Measurements from ENCODE around the gene SRGAP1. TPM values are rescaled to one million over a fixed set of nuclear protein-coding genes. Genes with fewer than 3 reads are reported as not detected.

Gene SRGAP1
- total and polyA plus RNA-seq, 2 of the 13 experiments (the other 11 are each of a cell fraction or from before 2014, with no cell fraction given): 1.6 to 3.4 TPM

DNA sequence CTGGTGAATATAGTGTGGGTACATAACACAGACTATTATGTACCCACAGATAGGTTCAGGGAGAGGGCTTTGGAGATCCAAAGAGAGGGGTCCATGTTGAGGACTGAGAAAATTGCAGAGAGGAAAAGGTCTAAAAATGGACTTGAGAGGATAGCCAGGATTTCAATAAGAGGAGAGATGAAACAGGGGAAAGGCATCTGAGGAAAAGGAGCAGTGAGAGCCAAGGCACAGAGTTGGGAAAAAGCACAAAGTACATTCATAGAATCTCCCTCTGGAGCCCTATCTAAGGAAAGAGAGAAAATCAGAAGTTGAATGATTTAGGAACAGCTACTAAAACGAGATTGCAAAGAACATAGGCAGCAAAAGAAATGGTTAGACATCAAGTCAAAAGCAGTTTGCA is 182.8 kb downstream of the SRGAP1 start (continued):
- no peak for TF ChIP-seq GABPA (IDR thresholded peaks at IDR 0.05; ENCODE audit: low read depth, low read length)
- TF ChIP-seq GABPA (CRISPR knock-in tag; IDR thresholded peaks at IDR 0.05; ENCODE audit: low read depth): no peak
- no peak for TF ChIP-seq ZNF775 (CRISPR knock-in tag; IDR thresholded peaks at IDR 0.05; ENCODE audit: borderline replicate concordance)
- TF ChIP-seq ZNF781 (CRISPR knock-in tag; IDR thresholded peaks at IDR 0.05; ENCODE audit: borderline replicate concordance, not compliant biosample characterization): no peak
- no peak for TF ChIP-seq ZNF292 (CRISPR knock-in tag; IDR thresholded peaks at IDR 0.05; ENCODE audit: borderline replicate concordance, low read depth)
- no peak for TF ChIP-seq ZBTB14 (CRISPR knock-in tag; IDR thresholded peaks at IDR 0.05)
- TF ChIP-seq POGZ (CRISPR knock-in tag; IDR thresholded peaks at IDR 0.05): no peak

DNA sequence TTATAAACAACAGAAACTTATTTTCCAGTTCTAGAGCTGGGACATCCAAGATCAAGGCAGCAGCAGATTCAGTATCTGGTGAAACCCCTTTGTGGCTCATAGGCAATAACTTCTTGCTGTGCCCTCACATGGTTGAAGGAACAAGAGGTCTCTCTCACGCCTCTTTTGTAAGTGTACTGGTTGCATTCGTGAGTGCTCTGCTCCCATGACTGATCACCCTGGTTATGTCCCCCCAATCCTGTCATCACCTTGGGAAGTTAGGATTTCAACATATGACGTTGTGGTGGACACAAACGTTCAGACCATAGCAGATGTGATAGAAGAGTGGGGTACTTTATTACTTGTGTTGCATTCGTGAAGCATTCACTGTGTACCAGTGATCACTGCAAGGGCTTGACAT is 184.0 kb downstream of the SRGAP1 start:
- Histone ChIP-seq H3K27me3 (ENCODE audit: control insufficient read depth in 1 of 2, insufficient read depth in 2 of 2, low read length in 2 of 2) (no peaks in the 10 kb centered on the region), H2AFZ (ENCODE audit: low read length) (no peak overlapping the region), H4K20me1 (ENCODE audit: insufficient read depth, low read length) (no peaks in the 10 kb centered on the region), H3K9me3 (ENCODE audit: low read length) (no peaks in the 10 kb centered on the region), H3K36me3 (replicated peaks in 1 of 2; ENCODE audit: control insufficient read depth in 1 of 2, insufficient read depth in 2 of 2, low read length in 2 of 2) (0 out of 5 replicates have a peak, but pooled peaks cover 0 to 1% of the 10 kb centered on the region in 2 experiments), H3K79me2 (ENCODE audit: insufficient read depth, low read length) (no peaks in the 10 kb centered on the region), H3K4me2 (ENCODE audit: low read depth, low read length) (no peak overlapping the region), H3K27ac (ENCODE audit: extremely low read length, insufficient read depth, low read length) (no peak overlapping the region), H3K9ac (ENCODE audit: insufficient read depth, low read depth, low read length) (no peak overlapping the region), H3K4me1 (ENCODE audit: insufficient read depth, low read length) (no peaks in the 10 kb centered on the region), H3K4me3 (replicated peaks in 1 of 3; ENCODE audit: insufficient read depth in 1 of 3, low read depth in 2 of 3, low read length in 3 of 3) (no peak overlapping the region)
- FAIRE-seq: no peak
- WGBS (ENCODE audit: low lambda C conversion rate): 75% methylated on average over 5 of the region's 5 CpGs
- intact Hi-C loops (cut with micrococcal nuclease; ENCODE audit: unreplicated experiment): no loop called here
- TF ChIP-seq DNMT1 (CRISPR knock-in tag; IDR thresholded peaks at IDR 0.05): no peak
- TF ChIP-seq CSRNP2 (CRISPR knock-in tag; conservative IDR thresholded peaks at IDR 0.05; ENCODE audit: low read depth): no peak
- TF ChIP-seq ZNF496 (CRISPR knock-in tag; IDR thresholded peaks at IDR 0.05; ENCODE audit: insufficient replicate concordance): no peak
- TF ChIP-seq ZNF7 (CRISPR knock-in tag; IDR thresholded peaks at IDR 0.05): no peak
- TF ChIP-seq, protein P1, sequence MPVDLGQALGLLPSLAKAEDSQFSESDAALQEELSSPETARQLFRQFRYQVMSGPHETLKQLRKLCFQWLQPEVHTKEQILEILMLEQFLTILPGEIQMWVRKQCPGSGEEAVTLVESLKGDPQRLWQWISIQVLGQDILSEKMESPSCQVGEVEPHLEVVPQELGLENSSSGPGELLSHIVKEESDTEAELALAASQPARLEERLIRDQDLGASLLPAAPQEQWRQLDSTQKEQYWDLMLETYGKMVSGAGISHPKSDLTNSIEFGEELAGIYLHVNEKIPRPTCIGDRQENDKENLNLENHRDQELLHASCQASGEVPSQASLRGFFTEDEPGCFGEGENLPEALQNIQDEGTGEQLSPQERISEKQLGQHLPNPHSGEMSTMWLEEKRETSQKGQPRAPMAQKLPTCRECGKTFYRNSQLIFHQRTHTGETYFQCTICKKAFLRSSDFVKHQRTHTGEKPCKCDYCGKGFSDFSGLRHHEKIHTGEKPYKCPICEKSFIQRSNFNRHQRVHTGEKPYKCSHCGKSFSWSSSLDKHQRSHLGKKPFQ (CRISPR knock-in tag; IDR thresholded peaks at IDR 0.05; ENCODE audit: insufficient replicate concordance): no peak
- no peak for TF ChIP-seq ZBTB7B (CRISPR knock-in tag; IDR thresholded peaks at IDR 0.05)
- no peak for TF ChIP-seq ZNF704 (CRISPR knock-in tag; IDR thresholded peaks at IDR 0.05; ENCODE audit: borderline replicate concordance)
- BruUV-seq (replicated peaks): no TSS peak
- no peak for DNase-seq (ENCODE audit: low spot score)
- ChIA-PET CTCF (ENCODE audit: low intra/inter-chr PET ratio, low total read pairs) (no interaction called here), POLR2A (no interaction called here)
- no peak for ATAC-seq
- in situ Hi-C loops (cut with HindIII; ENCODE audit: extremely low pct_ligation_motif_present, low pct_unique_long_range_greater_than_20kb): no loop called here
